ENCODE results near the gene SLC35G3.

DNA sequence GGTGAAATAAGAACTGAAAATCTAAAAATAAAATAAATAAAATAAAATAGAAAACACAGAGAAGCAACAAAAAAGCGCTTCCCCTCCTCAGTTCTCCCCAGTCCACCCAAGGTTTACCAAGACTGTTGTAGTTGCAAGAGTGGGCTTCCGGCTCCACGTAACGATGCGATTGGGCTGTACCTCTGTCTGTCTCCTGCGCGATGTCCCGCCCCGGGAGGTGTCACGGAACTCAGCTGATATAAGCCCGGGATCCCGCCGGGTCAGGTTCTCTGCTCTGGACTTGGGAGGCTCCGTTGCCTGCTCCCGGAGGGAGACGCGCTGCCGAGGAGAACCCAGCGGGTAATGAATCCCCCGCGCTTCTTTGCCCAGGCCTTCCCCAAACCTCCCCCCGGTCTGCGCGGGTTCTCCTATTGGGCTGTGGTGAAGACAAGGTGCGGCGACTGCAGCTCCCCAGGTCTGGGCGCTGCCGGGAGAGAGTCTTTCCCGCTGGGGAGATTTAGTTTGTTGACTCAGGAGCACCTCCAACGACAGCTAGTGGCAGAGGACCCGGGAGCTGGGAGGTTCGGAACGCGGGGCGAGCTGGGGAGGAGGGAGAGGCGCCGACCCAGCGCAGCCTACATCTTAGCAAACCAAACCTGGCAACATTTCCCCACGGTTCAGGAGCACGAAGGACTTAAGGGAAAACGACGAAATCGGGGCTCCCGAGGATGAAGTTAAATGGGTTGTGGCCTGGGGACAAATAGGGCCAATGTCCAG, 48.8 kb upstream of the SLC35G3 start, which contains the start of gene SLFN5:
- TF ChIP-seq, protein P1, sequence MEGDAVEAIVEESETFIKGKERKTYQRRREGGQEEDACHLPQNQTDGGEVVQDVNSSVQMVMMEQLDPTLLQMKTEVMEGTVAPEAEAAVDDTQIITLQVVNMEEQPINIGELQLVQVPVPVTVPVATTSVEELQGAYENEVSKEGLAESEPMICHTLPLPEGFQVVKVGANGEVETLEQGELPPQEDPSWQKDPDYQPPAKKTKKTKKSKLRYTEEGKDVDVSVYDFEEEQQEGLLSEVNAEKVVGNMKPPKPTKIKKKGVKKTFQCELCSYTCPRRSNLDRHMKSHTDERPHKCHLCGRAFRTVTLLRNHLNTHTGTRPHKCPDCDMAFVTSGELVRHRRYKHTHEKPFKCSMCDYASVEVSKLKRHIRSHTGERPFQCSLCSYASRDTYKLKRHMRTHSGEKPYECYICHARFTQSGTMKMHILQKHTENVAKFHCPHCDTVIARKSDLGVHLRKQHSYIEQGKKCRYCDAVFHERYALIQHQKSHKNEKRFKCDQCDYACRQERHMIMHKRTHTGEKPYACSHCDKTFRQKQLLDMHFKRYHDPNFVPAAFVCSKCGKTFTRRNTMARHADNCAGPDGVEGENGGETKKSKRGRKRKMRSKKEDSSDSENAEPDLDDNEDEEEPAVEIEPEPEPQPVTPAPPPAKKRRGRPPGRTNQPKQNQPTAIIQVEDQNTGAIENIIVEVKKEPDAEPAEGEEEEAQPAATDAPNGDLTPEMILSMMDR (IDR thresholded peaks at IDR 0.05), result no peak
- peak in 2 of 4 donors; percentile 82 to 87 for TF ChIP-seq POLR2A (IDR thresholded peaks at IDR 0.05)
- peak; percentile 98 for TF ChIP-seq POLR2AphosphoS5 (IDR thresholded peaks at IDR 0.05)

Measured in stomach (tissue), 4 donors.